HepG2 (cell line): Measurements from ENCODE around the gene MAPK7. TPM values are rescaled to one million over a fixed set of nuclear protein-coding genes. Genes with fewer than 3 reads are reported as not detected.

ENCODE experiments used
- EED ChIP-seq: sonication (generic); formaldehyde crosslinking; IDR thresholded peaks from 2 replicates; pipeline ENCODE4 v1.5.0; 2020; ENCODE audit warnings: mild to moderate bottlenecking, missing genetic modification reagents
- EHMT2 ChIP-seq: fragments of 200-600 bp; sonication (generic); IDR thresholded peaks from 2 replicates; pipeline ENCODE4 v1.7.0; 2017; ENCODE audit warnings: antibody characterized with exemption, low read depth, low read length, borderline replicate concordance
- ETV5 ChIP-seq: IDR thresholded peaks from 2 replicates; pipeline ENCODE4 v1.6.1; 2018; ENCODE audit warnings: missing biosample characterization, missing genetic modification reagents, inconsistent platforms, borderline replicate concordance
- MBD4 ChIP-seq: IDR thresholded peaks from 2 replicates; pipeline ENCODE4 v1.6.1; 2012; ENCODE audit warnings: low read length, inconsistent platforms, borderline replicate concordance
- NFYB ChIP-seq: sonication (generic); formaldehyde crosslinking; IDR thresholded peaks from 2 replicates; pipeline ENCODE4 v1.4.0; 2020; ENCODE audit warnings: missing genetic modification reagents
- ZFP36 ChIP-seq: fragments of 150-350 bp; IDR thresholded peaks from 2 replicates; pipeline ENCODE4 v1.6.1; 2018; ENCODE audit warnings: borderline replicate concordance, low read length, low read depth; ENCODE audit not compliant: partially characterized antibody
- ZNF460 ChIP-seq: sonication (generic); formaldehyde crosslinking; IDR thresholded peaks from 2 replicates; pipeline ENCODE4 v1.5.1; 2020; ENCODE audit warnings: missing genetic modification reagents, mild to moderate bottlenecking, borderline replicate concordance
- polyA plus RNA-seq, 8 experiments: library from polyadenylated mRNA; depleted of rRNA in 3 of 8; stranded (reverse) in 7 of 8; unstranded in 1 of 8; fragments of >200 nt; fragmentation: Illumina TruSeq in 4 of 8; extraction: Trizol in 4 of 8; gene quantifications; 2 replicates each; pipeline versions ENCODE4 v1.2.1 to v1.2.3, GENCODE V29; 2011 to 2016; ENCODE audit warnings: low read depth in 4 of 8, missing spikeins in 1 of 8, mixed read lengths in 1 of 8; ENCODE audit not compliant: insufficient read depth in 1 of 8
- total RNA-seq, 5 experiments: library from RNA; depleted of rRNA; stranded (reverse); fragments of >200 nt; fragmentation: Illumina TruSeq; extraction: Trizol; gene quantifications; 2 replicates each; pipeline ENCODE4 v1.2.3, GENCODE V29; 2016; ENCODE audit warnings: low read depth in 1 of 5
- TF ChIP-seq, protein P1 (sequence below), 2 experiments: sonication (generic) in 1 of 2; formaldehyde crosslinking in 1 of 2; IDR thresholded peaks; 2 replicates each; pipeline versions ENCODE4 v1.4.0 to v1.6.1; 2016 to 2020; ENCODE audit warnings: borderline replicate concordance in 1 of 2, low read depth in 1 of 2, mild to moderate bottlenecking in 1 of 2, missing genetic modification reagents in 1 of 2
- TF ChIP-seq, protein P2 (sequence below): IDR thresholded peaks from 2 replicates; pipeline ENCODE4 v1.6.1; 2016
- TF ChIP-seq, protein P3 (sequence below): sonication (generic); formaldehyde crosslinking; IDR thresholded peaks from 2 replicates; pipeline ENCODE4 v1.5.1; 2020; ENCODE audit warnings: missing genetic modification reagents, mild to moderate bottlenecking, borderline replicate concordance
- TF ChIP-seq, protein P4 (sequence below): sonication (generic); formaldehyde crosslinking; IDR thresholded peaks from 2 replicates; pipeline ENCODE4 v1.8.1; 2023; ENCODE audit warnings: missing genetic modification reagents, mild to moderate bottlenecking, borderline replicate concordance
- TF ChIP-seq, protein P5 (sequence below): sonication (generic); formaldehyde crosslinking; IDR thresholded peaks from 2 replicates; pipeline ENCODE4 v1.5.0; 2020; ENCODE audit warnings: mild to moderate bottlenecking, low read depth, missing genetic modification reagents, borderline replicate concordance
- TF ChIP-seq, protein P6 (sequence below): sonication (generic); formaldehyde crosslinking; IDR thresholded peaks from 2 replicates; pipeline ENCODE4 v1.4.0; 2020; ENCODE audit warnings: mild to moderate bottlenecking, low read depth, missing genetic modification reagents
- TF ChIP-seq, protein P7 (sequence below): sonication (generic); formaldehyde crosslinking; IDR thresholded peaks from 2 replicates; pipeline ENCODE4 v1.8.1; 2023; ENCODE audit warnings: missing genetic modification reagents, inconsistent platforms, borderline replicate concordance

MAPK7 gene
- total and polyA plus RNA-seq, 2 of the 13 experiments (the other 11 are each of a cell fraction or from before 2014, with no cell fraction given) = 2.9 to 5.9 TPM

DNA sequence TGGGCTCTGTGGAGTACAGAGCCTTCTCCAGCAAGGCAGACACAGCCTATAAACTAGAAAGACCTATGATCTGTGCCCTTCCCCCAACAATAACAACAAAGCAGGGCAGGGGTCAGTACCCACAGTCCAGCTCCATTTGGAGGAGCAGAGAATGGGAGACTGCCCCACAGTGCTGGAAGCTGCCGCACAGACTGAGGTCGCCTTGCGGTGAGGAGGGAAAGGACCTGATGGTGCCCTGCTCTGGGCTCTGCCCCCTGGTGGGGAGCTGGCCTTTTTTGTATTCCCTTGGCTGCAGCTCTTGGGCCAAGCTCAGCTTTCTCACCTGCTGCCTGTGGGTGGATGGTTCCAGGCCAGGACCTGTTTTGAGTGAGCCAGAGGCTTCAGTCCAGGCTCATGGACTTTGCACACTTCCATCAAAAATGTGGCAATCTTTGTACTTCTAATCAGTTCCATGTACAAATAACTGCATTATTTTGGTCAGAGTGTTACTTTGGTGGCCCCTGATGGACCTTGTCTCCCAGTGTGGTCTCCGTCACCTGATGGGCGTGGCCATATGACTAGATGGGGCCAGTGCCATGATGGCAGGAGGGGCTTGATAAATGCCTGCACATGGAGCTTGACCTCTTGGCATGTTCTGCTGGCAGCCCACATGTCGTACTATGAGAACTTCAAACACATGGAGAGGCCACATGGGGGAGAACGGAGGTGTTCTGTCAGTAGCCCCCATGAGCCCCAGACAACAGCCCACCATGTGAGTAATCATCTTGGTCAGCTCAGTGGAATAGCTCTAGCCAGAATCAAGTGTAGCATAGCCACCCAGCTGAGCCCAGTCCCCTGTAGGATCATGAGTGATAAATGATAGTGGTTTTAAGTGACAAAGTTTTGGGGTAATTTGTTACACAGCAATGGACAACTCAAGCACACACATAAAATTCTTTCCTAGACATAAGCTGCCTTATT, 40.0 kb upstream of the MAPK7 start (continued):
- no peak for TF ChIP-seq EED (CRISPR knock-in tag)
- 0 out of 2 replicates have a peak, but pooled peaks have one; percentile 16 for TF ChIP-seq NFYB (CRISPR knock-in tag)
- TF ChIP-seq MBD4 = no peak
- TF ChIP-seq, protein P1, sequence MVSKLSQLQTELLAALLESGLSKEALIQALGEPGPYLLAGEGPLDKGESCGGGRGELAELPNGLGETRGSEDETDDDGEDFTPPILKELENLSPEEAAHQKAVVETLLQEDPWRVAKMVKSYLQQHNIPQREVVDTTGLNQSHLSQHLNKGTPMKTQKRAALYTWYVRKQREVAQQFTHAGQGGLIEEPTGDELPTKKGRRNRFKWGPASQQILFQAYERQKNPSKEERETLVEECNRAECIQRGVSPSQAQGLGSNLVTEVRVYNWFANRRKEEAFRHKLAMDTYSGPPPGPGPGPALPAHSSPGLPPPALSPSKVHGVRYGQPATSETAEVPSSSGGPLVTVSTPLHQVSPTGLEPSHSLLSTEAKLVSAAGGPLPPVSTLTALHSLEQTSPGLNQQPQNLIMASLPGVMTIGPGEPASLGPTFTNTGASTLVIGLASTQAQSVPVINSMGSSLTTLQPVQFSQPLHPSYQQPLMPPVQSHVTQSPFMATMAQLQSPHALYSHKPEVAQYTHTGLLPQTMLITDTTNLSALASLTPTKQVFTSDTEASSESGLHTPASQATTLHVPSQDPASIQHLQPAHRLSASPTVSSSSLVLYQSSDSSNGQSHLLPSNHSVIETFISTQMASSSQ (IDR thresholded peaks at IDR 0.05; ENCODE audit: low read depth) = no peak; the same call in 1 of the 2 replicates
- TF ChIP-seq, protein P1 (CRISPR knock-in tag; IDR thresholded peaks at IDR 0.05; ENCODE audit: borderline replicate concordance) = 0 out of 2 replicates have a peak, but pooled peaks have one; percentile 10
- TF ChIP-seq, protein P2, sequence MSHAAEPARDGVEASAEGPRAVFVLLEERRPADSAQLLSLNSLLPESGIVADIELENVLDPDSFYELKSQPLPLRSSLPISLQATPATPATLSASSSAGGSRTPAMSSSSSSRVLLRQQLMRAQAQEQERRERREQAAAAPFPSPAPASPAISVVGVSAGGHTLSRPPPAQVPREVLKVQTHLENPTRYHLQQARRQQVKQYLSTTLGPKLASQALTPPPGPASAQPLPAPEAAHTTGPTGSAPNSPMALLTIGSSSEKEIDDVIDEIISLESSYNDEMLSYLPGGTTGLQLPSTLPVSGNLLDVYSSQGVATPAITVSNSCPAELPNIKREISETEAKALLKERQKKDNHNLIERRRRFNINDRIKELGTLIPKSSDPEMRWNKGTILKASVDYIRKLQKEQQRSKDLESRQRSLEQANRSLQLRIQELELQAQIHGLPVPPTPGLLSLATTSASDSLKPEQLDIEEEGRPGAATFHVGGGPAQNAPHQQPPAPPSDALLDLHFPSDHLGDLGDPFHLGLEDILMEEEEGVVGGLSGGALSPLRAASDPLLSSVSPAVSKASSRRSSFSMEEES (CRISPR knock-in tag) = peak; percentile 67
- peak; percentile 46; the same call in 1 of the 2 replicates for TF ChIP-seq ETV5 (CRISPR knock-in tag)
- TF ChIP-seq, protein P3, sequence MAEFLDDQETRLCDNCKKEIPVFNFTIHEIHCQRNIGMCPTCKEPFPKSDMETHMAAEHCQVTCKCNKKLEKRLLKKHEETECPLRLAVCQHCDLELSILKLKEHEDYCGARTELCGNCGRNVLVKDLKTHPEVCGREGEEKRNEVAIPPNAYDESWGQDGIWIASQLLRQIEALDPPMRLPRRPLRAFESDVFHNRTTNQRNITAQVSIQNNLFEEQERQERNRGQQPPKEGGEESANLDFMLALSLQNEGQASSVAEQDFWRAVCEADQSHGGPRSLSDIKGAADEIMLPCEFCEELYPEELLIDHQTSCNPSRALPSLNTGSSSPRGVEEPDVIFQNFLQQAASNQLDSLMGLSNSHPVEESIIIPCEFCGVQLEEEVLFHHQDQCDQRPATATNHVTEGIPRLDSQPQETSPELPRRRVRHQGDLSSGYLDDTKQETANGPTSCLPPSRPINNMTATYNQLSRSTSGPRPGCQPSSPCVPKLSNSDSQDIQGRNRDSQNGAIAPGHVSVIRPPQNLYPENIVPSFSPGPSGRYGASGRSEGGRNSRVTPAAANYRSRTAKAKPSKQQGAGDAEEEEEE = no peak
- no peak for TF ChIP-seq ZFP36
- TF ChIP-seq, protein P4, sequence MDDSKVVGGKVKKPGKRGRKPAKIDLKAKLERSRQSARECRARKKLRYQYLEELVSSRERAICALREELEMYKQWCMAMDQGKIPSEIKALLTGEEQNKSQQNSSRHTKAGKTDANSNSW = no peak
- TF ChIP-seq, protein P5, sequence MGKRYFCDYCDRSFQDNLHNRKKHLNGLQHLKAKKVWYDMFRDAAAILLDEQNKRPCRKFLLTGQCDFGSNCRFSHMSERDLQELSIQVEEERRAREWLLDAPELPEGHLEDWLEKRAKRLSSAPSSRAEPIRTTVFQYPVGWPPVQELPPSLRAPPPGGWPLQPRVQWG (CRISPR knock-in tag) = no peak
- TF ChIP-seq ZNF460 (CRISPR knock-in tag) = no peak; the same call in 1 of the 2 replicates
- TF ChIP-seq, protein P6, sequence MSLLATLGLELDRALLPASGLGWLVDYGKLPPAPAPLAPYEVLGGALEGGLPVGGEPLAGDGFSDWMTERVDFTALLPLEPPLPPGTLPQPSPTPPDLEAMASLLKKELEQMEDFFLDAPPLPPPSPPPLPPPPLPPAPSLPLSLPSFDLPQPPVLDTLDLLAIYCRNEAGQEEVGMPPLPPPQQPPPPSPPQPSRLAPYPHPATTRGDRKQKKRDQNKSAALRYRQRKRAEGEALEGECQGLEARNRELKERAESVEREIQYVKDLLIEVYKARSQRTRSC (CRISPR knock-in tag) = no peak
- TF ChIP-seq EHMT2 = no peak
- TF ChIP-seq, protein P7, sequence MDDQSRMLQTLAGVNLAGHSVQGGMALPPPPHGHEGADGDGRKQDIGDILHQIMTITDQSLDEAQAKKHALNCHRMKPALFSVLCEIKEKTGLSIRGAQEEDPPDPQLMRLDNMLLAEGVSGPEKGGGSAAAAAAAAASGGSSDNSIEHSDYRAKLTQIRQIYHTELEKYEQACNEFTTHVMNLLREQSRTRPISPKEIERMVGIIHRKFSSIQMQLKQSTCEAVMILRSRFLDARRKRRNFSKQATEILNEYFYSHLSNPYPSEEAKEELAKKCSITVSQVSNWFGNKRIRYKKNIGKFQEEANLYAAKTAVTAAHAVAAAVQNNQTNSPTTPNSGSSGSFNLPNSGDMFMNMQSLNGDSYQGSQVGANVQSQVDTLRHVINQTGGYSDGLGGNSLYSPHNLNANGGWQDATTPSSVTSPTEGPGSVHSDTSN (CRISPR knock-in tag) = no peak; the same call in 1 of the 2 replicates
